Common myeloid progenitor, CD34-positive (primary cell): Measurements from ENCODE around the gene PLXND1.

Experiments used
- CTCF ChIA-PET: fragments of 350-600 bp; sonication (Branson Sonifier 250); formaldehyde crosslinking; loops from one replicate; lab custom pipeline; 2021; ENCODE audit warnings: antibody characterized with exemption; lab: Charles Lee
- POLR2A ChIA-PET: fragments of 350-600 bp; sonication (Branson Sonifier 250); formaldehyde crosslinking; loops from one replicate; lab custom pipeline; 2021; ENCODE audit warnings: antibody characterized with exemption; lab: Charles Lee
- DNase-seq, 3 donors: peaks; one replicate each; pipeline versions ENCODE4 v3.0.0 to v3.0.0-alpha.2; 2013
- H3K27ac ChIP-seq, 2 experiments: 1 replicate in 1 of 2; 2 replicates in 1 of 2; pipeline ENCODE4 v1.7.0; 2013; ENCODE audit warnings: inconsistent platforms in 2 of 2, low read length in 2 of 2, mild to moderate bottlenecking in 2 of 2, low read depth in 1 of 2, moderate library complexity in 1 of 2; ENCODE audit not compliant: severe bottlenecking in 2 of 2, insufficient read depth in 1 of 2, poor library complexity in 1 of 2
- H3K27me3 ChIP-seq, 5 experiments: replicated peaks in 2 of 5; 1 replicate in 3 of 5; 2 replicates in 2 of 5; pipeline versions ENCODE4 v1.6.1 to v1.7.0; 2013; ENCODE audit warnings: low read length in 4 of 5, mild to moderate bottlenecking in 2 of 5, moderate library complexity in 2 of 5, inconsistent platforms in 1 of 5; ENCODE audit not compliant: insufficient read depth in 5 of 5, control insufficient read depth in 4 of 5
- H3K36me3 ChIP-seq, 4 experiments: 1 replicate in 2 of 4; 2 replicates in 2 of 4; pipeline versions ENCODE4 v1.6.1 to v1.7.0; 2013; ENCODE audit warnings: low read length in 3 of 4, control low read depth in 1 of 4, mild to moderate bottlenecking in 1 of 4; ENCODE audit not compliant: control insufficient read depth in 4 of 4, insufficient read depth in 4 of 4
- H3K4me1 ChIP-seq, 4 experiments: 1 replicate in 3 of 4; 2 replicates in 1 of 4; pipeline versions ENCODE4 v1.6.1 to v1.7.1; 2013; ENCODE audit warnings: low read length in 3 of 4, mild to moderate bottlenecking in 3 of 4, control low read depth in 1 of 4, inconsistent platforms in 1 of 4, moderate library complexity in 1 of 4; ENCODE audit not compliant: control insufficient read depth in 4 of 4, insufficient read depth in 4 of 4; ENCODE audit errors: control extremely low read depth in 1 of 4
- H3K4me3 ChIP-seq, 7 experiments: 1 replicate in 4 of 7; 2 replicates in 3 of 7; pipeline versions ENCODE4 v1.5.1 to v1.7.0; 2013; ENCODE audit warnings: mild to moderate bottlenecking in 7 of 7, low read length in 6 of 7, moderate library complexity in 6 of 7, inconsistent platforms in 2 of 7, low read depth in 2 of 7, control low read depth in 1 of 7; ENCODE audit not compliant: insufficient read depth in 4 of 7, control insufficient read depth in 1 of 7; ENCODE audit errors: extremely low read depth in 1 of 7
- H3K9me3 ChIP-seq, 5 experiments: 1 replicate in 4 of 5; 2 replicates in 1 of 5; pipeline versions ENCODE4 v1.6.1 to v1.7.1; 2013; ENCODE audit warnings: low read length in 4 of 5, mild to moderate bottlenecking in 2 of 5, inconsistent platforms in 1 of 5, low read depth in 1 of 5, moderate library complexity in 1 of 5; ENCODE audit not compliant: control insufficient read depth in 4 of 5, insufficient read depth in 2 of 5; ENCODE audit errors: control extremely low read depth in 1 of 5
- WGBS: methylation state at CpG from one replicate; pipeline ENCODE4 v1.1.5; 2013; ENCODE audit not compliant: insufficient coverage; 5-methylcytosine and 5-hydroxymethylcytosine counted together

PLXND1 gene

DNA sequence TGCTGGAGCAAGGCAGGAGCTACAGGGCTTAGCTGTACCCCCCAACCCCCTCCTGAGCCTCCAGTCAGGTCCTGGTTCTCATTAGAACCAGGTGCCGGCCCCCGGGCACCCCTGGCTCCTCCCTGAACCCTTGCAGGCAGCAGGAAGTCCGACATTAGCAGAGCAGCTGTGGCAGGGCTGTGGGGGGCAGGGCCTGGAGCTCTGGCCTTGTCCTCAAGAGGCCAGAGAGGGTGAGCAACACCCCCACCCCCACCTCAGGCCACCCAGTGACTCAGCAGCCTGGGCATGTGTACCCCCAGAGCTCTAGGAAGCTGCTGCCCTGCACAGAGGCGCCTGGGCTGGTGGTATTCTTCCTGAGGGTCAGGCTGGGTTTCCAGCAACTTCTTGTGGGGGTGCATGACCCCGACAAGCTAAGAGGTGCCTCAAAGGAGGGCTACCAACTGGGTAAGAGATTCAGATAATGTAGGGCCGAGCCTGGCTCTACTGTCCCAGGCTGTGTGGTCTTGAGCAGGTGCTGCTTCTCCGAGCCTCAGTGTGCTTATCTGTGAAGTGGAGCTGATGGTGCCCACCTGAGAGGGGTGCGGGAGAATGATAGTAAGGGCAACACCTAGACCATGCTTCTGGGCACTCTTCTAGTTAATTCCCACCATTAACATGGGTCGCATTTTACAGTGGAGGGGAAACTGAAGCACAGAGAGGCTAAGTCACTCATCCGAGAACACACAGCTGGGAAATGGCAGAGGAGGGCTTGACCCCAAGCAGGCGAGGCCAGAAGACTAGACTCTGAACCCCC is 47.5 kb downstream of the PLXND1 start:
- Histone ChIP-seq H3K36me3 (peaks cover 7 to 95% (median 50%) of the 10 kb centered on the region in 4 experiments), H3K4me1 (peaks cover 2 to 62% (median 52%) of the 10 kb centered on the region in 4 experiments), H3K27ac (peak overlapping the region in 1 of 2 experiments; percentile 3), H3K4me3 (no peak overlapping the region), H3K9me3 (no peaks in the 10 kb centered on the region), H3K27me3 (no peaks in the 10 kb centered on the region)
- DNase-seq = peak in 2 of 3 donors; percentile 36 to 46
- CTCF ChIA-PET = interaction anchor here (1.6 to 10.1 kb wide), 3 partner anchors 9 to 68 kb away, joined by 4 to 61 read pairs (median 6); no protein-coding TSS in a partner anchor
- 46% methylated on average over 6 of the region's 11 CpGs for WGBS
- POLR2A ChIA-PET = interaction anchor here (0.7 to 1.1 kb wide), 2 partner anchors 18 to 19 kb away, joined by 3 to 4 read pairs; no protein-coding TSS in a partner anchor

DNA sequence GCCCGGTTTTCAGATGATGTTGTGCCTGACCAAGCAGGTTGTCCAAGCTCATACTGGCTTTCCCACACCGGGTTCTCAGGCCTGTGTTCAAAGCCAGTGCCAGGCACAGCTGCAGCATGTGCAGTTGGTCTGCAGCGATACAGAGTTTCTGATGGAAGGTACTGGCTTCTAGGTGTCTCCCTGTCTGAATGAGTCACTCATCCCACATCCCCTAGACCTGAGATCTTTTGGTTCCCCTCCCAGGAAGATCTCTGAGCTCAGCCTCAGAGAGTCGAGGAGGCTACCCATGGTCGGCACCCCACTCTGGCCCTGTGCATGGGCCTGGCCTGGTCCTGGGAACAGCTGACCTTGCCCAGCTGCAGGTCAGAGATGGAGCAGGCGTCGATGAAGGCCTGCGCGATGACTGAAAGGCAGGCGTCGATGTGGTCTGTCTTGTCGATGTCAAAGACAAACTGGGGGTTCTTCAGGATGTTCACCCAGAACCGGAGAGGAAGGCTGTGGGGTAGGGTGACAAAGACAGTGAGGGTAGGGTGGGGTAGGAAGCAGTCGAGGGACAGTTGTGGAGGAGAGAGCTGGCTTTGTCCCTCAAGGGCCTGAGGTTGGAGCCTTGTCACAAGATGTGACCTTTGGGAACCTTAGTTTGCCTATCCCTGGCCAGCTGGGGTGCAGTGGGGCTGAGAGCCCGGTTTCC is 48.2 kb downstream of the PLXND1 start:
- ChIA-PET CTCF (interaction anchor here (1.6 to 10.1 kb wide), 4 partner anchors 8 to 68 kb away, joined by 4 to 61 read pairs (median 7); no protein-coding TSS in a partner anchor), POLR2A (interaction anchor here (1.1 kb wide), 1 partner anchor 19 kb away, joined by 4 read pairs; no protein-coding TSS in a partner anchor)
- Histone ChIP-seq H3K9me3 (no peaks in the 10 kb centered on the region), H3K4me1 (peaks cover 3 to 69% (median 57%) of the 10 kb centered on the region in 4 experiments), H3K4me3 (no peak overlapping the region), H3K36me3 (peaks cover 7 to 88% (median 45%) of the 10 kb centered on the region in 4 experiments), H3K27me3 (no peaks in the 10 kb centered on the region), H3K27ac (peak overlapping the region in 1 of 2 experiments; percentile 3)
- no peak for DNase-seq
- WGBS = 85% methylated on average over 13 of the region's 15 CpGs

DNA sequence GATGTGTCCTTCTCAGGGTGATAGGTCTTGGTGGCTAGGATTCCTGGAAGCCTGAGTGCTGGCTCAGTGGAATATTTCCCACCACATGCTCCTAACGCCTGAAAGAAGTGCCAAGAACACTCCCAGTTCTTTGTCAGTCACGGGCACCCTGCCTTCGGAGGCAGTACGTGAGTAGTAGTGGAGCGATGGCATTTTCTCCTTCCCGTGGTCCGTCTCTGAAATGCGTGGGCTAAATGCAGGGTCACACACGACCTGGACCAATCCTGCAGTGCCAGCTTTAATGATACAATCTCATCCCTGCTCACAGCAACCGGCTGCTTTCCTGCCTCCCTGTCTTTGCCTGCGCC is 49.0 kb downstream of the PLXND1 start:
- Histone ChIP-seq H3K4me3 (no peak overlapping the region), H3K9me3 (no peaks in the 10 kb centered on the region), H3K4me1 (peaks cover 3 to 76% (median 62%) of the 10 kb centered on the region in 4 experiments), H3K36me3 (peaks cover 7 to 81% (median 41%) of the 10 kb centered on the region in 4 experiments), H3K27me3 (no peaks in the 10 kb centered on the region), H3K27ac (no peak overlapping the region)
- no peak for DNase-seq
- CTCF ChIA-PET = interaction anchor here (1.6 to 10.1 kb wide), 4 partner anchors 7 to 67 kb away, joined by 4 to 61 read pairs (median 7); no protein-coding TSS in a partner anchor
- 97% methylated on average over 11 of the region's 11 CpGs for WGBS
- POLR2A ChIA-PET = no interaction called here

DNA sequence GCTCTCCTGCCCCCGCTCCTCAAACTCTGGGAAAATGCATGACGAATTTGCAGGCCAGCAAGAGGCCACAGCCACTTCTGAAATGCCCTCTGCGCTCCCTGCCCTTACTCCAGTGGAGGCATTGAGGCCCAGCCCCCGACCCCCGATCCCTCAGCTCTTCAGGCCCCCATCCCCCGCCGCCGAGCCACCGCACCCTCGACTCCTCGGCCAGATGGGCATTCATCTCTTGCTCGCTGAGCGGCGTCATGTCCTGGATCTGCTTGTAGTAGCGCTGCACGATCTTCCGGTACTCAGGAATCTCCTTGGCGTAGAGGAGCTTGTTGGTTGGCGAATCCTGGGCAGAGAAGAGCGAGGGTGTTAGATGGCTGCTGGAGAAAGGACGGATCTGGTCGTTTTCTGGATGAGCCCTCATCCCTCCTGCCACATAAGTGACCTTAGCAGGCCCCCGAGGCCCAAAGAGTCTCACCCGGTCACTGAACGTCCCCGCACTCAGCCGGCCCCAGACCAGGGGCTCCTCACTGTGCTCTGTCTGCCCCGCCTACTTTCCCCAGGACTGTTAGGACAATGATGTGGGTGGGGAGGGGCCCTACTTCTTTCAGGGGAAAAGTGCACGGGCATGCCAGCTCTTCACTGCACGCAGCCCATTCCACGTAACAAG is 49.5 kb downstream of the PLXND1 start:
- no peaks in the 10 kb centered on the region for H3K27me3 ChIP-seq
- DNase-seq = no peak
- no peak overlapping the region for H3K27ac ChIP-seq
- WGBS = 97% methylated on average over 28 of the region's 31 CpGs
- ChIA-PET CTCF (interaction anchor here (3.2 to 10.1 kb wide), 2 partner anchors 11 to 43 kb away, joined by 8 to 61 read pairs; no protein-coding TSS in a partner anchor), POLR2A (no interaction called here)
- no peak overlapping the region for H3K4me3 ChIP-seq
- peaks cover 7 to 76% (median 38%) of the 10 kb centered on the region in 4 experiments for H3K36me3 ChIP-seq
- H3K9me3 ChIP-seq = no peaks in the 10 kb centered on the region
- H3K4me1 ChIP-seq = peaks cover 3 to 76% (median 62%) of the 10 kb centered on the region in 4 experiments

DNA sequence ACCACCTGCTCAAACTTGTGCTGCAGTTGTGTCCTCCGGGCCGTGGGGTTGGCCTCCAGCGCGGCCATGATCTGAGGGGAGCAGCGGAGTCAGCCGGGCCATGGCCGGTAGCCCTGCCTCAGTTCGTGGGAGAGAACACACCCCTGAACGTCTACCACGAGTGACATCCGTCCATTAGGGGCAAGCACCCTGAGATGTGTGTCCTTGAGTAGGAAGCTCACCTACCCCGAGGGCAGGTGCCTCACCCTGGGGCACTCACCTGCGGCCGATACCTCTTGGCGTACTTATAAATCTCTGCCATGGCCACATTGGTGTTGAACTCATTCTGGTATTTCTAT is 50.1 kb downstream of the PLXND1 start:
- H3K4me1 ChIP-seq = peaks cover 3 to 69% (median 59%) of the 10 kb centered on the region in 4 experiments
- H3K9me3 ChIP-seq = no peaks in the 10 kb centered on the region
- no peak for DNase-seq
- H3K27me3 ChIP-seq = no peaks in the 10 kb centered on the region
- peaks cover 7 to 70% (median 34%) of the 10 kb centered on the region in 4 experiments for H3K36me3 ChIP-seq
- ChIA-PET POLR2A (no interaction called here), CTCF (interaction anchor here (3.2 to 10.1 kb wide), 2 partner anchors 12 to 44 kb away, joined by 8 to 61 read pairs; no protein-coding TSS in a partner anchor)
- no peak overlapping the region for H3K4me3 ChIP-seq
- H3K27ac ChIP-seq = no peak overlapping the region
- WGBS = 98% methylated on average over 12 of the region's 15 CpGs

DNA sequence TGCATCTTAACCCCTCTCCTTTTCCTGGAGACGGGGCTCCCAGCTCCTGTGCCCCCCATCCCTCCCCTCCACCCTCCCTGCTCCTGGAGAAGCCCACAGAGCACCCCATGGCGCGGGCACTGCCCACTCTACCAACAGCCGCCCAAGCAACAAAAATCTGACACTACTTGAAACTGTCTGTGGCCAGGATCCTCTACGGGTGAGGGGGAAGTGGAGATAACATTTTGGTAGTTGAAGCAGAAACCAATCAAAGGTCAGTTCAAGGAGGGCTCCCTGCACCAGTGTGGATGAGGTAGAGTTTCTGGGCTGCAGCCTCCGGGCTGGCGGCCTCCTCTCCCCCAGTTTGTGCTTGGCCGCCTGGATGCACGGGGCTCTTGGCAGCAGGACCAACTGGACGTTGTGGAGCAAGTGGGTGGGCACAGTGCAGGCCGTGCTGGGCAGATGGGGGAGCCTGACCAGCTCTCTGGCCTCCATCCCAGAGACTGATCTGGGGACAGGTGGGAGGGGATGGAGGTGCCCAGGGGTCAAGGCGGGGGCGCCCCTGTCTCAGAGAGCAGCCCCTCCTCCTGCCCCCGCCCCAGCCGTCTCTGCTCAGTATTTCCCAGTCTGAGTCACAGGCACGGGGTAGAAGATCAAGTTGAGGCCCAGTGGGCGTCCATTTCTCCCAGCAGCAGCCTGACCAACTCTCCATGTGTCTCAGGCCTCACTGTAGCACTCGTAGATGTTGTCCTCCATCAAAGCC is 50.7 kb downstream of the PLXND1 start:
- POLR2A ChIA-PET = interaction anchor here (0.9 kb wide), 1 partner anchor 13 kb away, joined by 4 read pairs; no protein-coding TSS in a partner anchor
- Histone ChIP-seq H3K27me3 (no peaks in the 10 kb centered on the region), H3K4me3 (no peak overlapping the region), H3K27ac (no peak overlapping the region), H3K4me1 (peaks cover 3 to 63% (median 55%) of the 10 kb centered on the region in 4 experiments), H3K9me3 (no peaks in the 10 kb centered on the region), H3K36me3 (peaks cover 7 to 65% (median 34%) of the 10 kb centered on the region in 4 experiments)
- DNase-seq = no peak
- WGBS = 94% methylated on average over 14 of the region's 18 CpGs
- CTCF ChIA-PET = interaction anchor here (0.6 to 10.1 kb wide), 3 partner anchors 12 to 172 kb away, joined by 3 to 61 read pairs (median 8); no protein-coding TSS in a partner anchor
